BLaER1 (cell line): Measurements from ENCODE around the gene OR8S1.
"Not testable (repeated sequence)": the region's sequence is repeated elsewhere in the genome, so short reads cannot be mapped to it uniquely, and the experiment has no call there.

Experiments
- H3K27ac ChIP-seq: shearing (Covaris generic); formaldehyde crosslinking; 2 replicates; pipeline ENCODE4 v1.8.1; 2022
- H3K27me3 ChIP-seq: shearing (Covaris generic); formaldehyde crosslinking; 2 replicates; pipeline ENCODE4 v1.8.1; 2022
- H3K36me3 ChIP-seq: shearing (Covaris generic); formaldehyde crosslinking; 2 replicates; pipeline ENCODE4 v1.8.1; 2022
- H3K4me1 ChIP-seq: shearing (Covaris generic); formaldehyde crosslinking; 2 replicates; pipeline ENCODE4 v1.8.1; 2022
- H3K4me2 ChIP-seq: shearing (Covaris generic); formaldehyde crosslinking; 2 replicates; pipeline ENCODE4 v1.8.1; 2022
- H3K4me3 ChIP-seq: shearing (Covaris generic); formaldehyde crosslinking; 2 replicates; pipeline ENCODE4 v1.8.1; 2022
- H3K9ac ChIP-seq: shearing (Covaris generic); formaldehyde crosslinking; 2 replicates; pipeline ENCODE4 v1.8.1; 2022
- H3K9me3 ChIP-seq: shearing (Covaris generic); formaldehyde crosslinking; 2 replicates; pipeline ENCODE4 v1.8.1; 2022
- H4K20me1 ChIP-seq: shearing (Covaris generic); formaldehyde crosslinking; 2 replicates; pipeline ENCODE4 v1.8.1; 2022
- Cebpa-rat ChIP-seq: shearing (Covaris generic); IDR thresholded peaks from 2 replicates; pipeline ENCODE4 v1.8.1; 2022

The OR8S1 gene

DNA sequence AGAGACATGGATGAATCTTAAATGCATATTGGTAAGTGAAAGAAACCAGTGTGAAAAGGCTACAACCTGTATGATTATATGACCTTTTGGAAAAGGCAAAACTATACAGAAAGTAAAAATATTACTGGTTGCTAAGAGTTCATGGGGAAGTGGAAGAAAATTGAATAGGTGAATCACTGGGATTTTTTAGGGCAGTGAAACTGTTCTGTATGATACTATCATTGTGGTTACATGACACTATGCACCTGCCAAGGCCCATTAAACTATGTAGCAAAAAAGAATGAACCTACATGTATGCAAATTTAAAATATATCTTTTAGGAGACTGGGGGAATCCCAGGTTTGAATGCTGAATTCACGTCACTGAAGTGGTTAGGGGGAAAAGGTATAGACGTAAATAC, 12.6 kb upstream of the OR8S1 start:
- Histone ChIP-seq H3K9ac (no peak overlapping the region), H3K4me2 (no peak overlapping the region), H4K20me1 (no peaks in the 10 kb centered on the region), H3K9me3 (peaks cover 43% of the 10 kb centered on the region), H3K36me3 (no peaks in the 10 kb centered on the region), H3K27ac (no peak overlapping the region), H3K27me3 (no peaks in the 10 kb centered on the region), H3K4me1 (no peaks in the 10 kb centered on the region), H3K4me3 (no peak overlapping the region)
- TF ChIP-seq Cebpa-rat = no peak

GRCh38 chr12:48514728-48515127, 10.7 kb upstream of the OR8S1 start:
- Histone ChIP-seq H3K4me3 (no peak overlapping the region), H4K20me1 (no peaks in the 10 kb centered on the region), H3K27ac (no peak overlapping the region), H3K27me3 (no peaks in the 10 kb centered on the region), H3K9me3 (peaks cover 32% of the 10 kb centered on the region), H3K36me3 (no peaks in the 10 kb centered on the region), H3K9ac (no peak overlapping the region), H3K4me2 (no peak overlapping the region), H3K4me1 (no peaks in the 10 kb centered on the region)
- no peak for TF ChIP-seq Cebpa-rat

DNA sequence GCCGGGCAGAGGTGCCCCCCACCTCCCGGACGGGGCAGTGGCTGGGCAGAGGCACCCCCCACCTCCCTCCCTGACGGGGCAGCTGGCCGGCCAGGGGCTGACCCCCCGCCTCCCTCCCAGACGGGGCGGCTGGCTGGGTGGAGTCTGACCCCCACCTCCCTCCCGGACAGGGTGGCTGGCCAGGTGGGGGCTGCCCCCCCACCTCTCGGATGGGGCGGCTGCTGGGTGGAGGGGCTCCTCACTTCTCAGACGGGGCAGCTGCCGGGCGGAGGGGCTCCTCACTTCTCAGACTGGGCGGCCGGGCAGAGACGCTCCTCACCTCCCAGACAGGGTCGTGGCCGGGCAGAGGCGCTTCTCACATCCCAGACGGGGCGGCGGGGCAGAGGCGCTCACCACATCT, 5.1 kb upstream of the OR8S1 start:
- H3K36me3 ChIP-seq, H3K27me3 ChIP-seq, H3K9ac ChIP-seq, H3K9me3 ChIP-seq, H3K4me1 ChIP-seq, H3K27ac ChIP-seq, H3K4me3 ChIP-seq, H3K4me2 ChIP-seq, H4K20me1 ChIP-seq: not testable (repeated sequence)

- Histone ChIP-seq H3K27ac (no peak overlapping the region), H3K36me3 (no peaks in the 10 kb centered on the region), H3K4me3 (no peak overlapping the region), H3K4me2 (no peak overlapping the region), H3K9me3 (no peaks in the 10 kb centered on the region), H3K4me1 (no peaks in the 10 kb centered on the region), H4K20me1 (no peaks in the 10 kb centered on the region), H3K9ac (no peak overlapping the region), H3K27me3 (no peaks in the 10 kb centered on the region)
- TF ChIP-seq Cebpa-rat = no peak
Observed at GRCh38 chr12:48527891-48528670, 2.6 kb downstream of the OR8S1 start.

DNA sequence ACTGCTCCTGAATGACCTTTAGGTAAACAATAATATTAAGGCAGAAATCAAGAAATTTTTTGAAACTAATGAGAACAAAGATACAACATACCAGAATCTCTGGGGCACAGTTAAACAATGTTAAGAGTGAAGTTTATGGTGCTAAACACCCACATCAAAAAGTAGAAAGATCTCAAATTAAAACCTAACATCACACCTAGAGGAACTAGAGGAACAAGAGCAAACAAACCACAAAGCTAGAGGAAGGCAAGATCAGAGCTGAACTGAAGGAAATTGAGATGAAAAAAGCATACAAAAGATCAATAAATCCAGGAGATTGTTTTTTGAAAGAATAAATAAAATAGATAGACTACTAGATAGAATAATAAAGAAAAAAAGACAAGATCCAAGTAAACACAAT, 7.2 kb downstream of the OR8S1 start:
- Histone ChIP-seq H3K9ac (no peak overlapping the region), H3K36me3 (no peaks in the 10 kb centered on the region), H3K4me2 (no peak overlapping the region), H3K9me3 (0 out of 2 replicates have a peak, but pooled peaks cover 3% of the 10 kb centered on the region), H4K20me1 (no peaks in the 10 kb centered on the region), H3K27me3 (no peaks in the 10 kb centered on the region), H3K4me1 (no peaks in the 10 kb centered on the region), H3K4me3 (no peak overlapping the region), H3K27ac (no peak overlapping the region)
- no peak for TF ChIP-seq Cebpa-rat

GRCh38 chr12:48536602-48537001, 11.2 kb downstream of the OR8S1 start:
- Histone ChIP-seq H3K9ac (no peak overlapping the region), H3K27ac (no peak overlapping the region), H3K9me3 (0 out of 2 replicates have a peak, but pooled peaks cover 3% of the 10 kb centered on the region), H4K20me1 (no peaks in the 10 kb centered on the region), H3K4me3 (no peak overlapping the region), H3K4me2 (no peak overlapping the region), H3K27me3 (no peaks in the 10 kb centered on the region), H3K36me3 (no peaks in the 10 kb centered on the region), H3K4me1 (no peaks in the 10 kb centered on the region)
- no peak for TF ChIP-seq Cebpa-rat

GRCh38 chr12:48542300-48542928, 17.0 kb downstream of the OR8S1 start:
- no peak for TF ChIP-seq Cebpa-rat
- H3K36me3 ChIP-seq = no peaks in the 10 kb centered on the region
- no peak overlapping the region for H3K9ac ChIP-seq
- no peaks in the 10 kb centered on the region for H3K9me3 ChIP-seq
- no peak overlapping the region for H3K27ac ChIP-seq
- no peaks in the 10 kb centered on the region for H3K27me3 ChIP-seq
- H4K20me1 ChIP-seq = no peaks in the 10 kb centered on the region
- no peak overlapping the region for H3K4me2 ChIP-seq
- H3K4me3 ChIP-seq = no peak overlapping the region
- no peaks in the 10 kb centered on the region for H3K4me1 ChIP-seq

GRCh38 chr12:48545833-48546469, 20.5 kb downstream of the OR8S1 start:
- no peak for TF ChIP-seq Cebpa-rat
- H3K27me3 ChIP-seq = no peaks in the 10 kb centered on the region
- no peaks in the 10 kb centered on the region for H4K20me1 ChIP-seq
- H3K4me1 ChIP-seq = no peaks in the 10 kb centered on the region
- H3K9me3 ChIP-seq = 0 out of 2 replicates have a peak, but pooled peaks cover 2% of the 10 kb centered on the region
- no peak overlapping the region for H3K9ac ChIP-seq
- no peaks in the 10 kb centered on the region for H3K36me3 ChIP-seq
- H3K27ac ChIP-seq = no peak overlapping the region
- no peak overlapping the region for H3K4me2 ChIP-seq
- no peak overlapping the region for H3K4me3 ChIP-seq

- H3K4me2 ChIP-seq, H3K4me1 ChIP-seq, H3K27ac ChIP-seq, H4K20me1 ChIP-seq, H3K36me3 ChIP-seq, H3K4me3 ChIP-seq, H3K27me3 ChIP-seq, H3K9ac ChIP-seq: not testable (repeated sequence)
- H3K9me3 ChIP-seq = peaks cover 12% of the 10 kb centered on the region; the same call in 1 of the 2 replicates
Observed at GRCh38 chr12:48547012-48547411, 21.6 kb downstream of the OR8S1 start.

DNA sequence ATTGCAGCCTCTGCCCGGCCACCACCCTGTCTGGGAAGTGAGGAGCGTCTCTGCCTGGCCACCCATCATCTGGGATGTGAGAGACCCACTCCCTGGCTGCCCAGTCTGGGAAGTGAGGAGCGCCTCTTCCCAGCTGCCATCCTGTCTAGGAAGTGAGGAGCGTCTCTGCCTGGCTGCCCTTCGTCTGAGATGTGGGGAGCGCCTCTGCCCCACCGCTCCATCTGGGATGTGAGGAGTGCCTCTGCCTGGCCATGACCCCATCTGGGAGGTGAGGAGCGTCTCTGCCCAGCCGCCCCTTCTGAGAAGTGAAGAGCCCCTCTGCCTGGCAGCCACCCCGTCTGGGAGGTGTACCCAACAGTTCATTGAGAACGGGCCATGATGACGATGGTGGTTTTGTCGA, 26.2 kb downstream of the OR8S1 start:
- H3K4me3 ChIP-seq, H3K27ac ChIP-seq: not testable (repeated sequence)

GRCh38 chr12:48553666-48554343, 28.4 kb downstream of the OR8S1 start:
- H4K20me1 ChIP-seq, H3K4me2 ChIP-seq, H3K27me3 ChIP-seq, H3K4me3 ChIP-seq, H3K4me1 ChIP-seq, H3K9ac ChIP-seq, H3K27ac ChIP-seq, H3K36me3 ChIP-seq: not testable (repeated sequence)
- peaks cover 12% of the 10 kb centered on the region; the same call in 1 of the 2 replicates for H3K9me3 ChIP-seq

More for the DNA sequence above, 26.2 kb downstream of the OR8S1 start:
- H3K9me3 ChIP-seq = peaks cover 12% of the 10 kb centered on the region; the same call in 1 of the 2 replicates
- H3K9ac ChIP-seq, H3K36me3 ChIP-seq, H3K4me1 ChIP-seq, H4K20me1 ChIP-seq, H3K4me2 ChIP-seq, H3K27me3 ChIP-seq: not testable (repeated sequence)
